Activated naive CD4-positive, alpha-beta T cell treated with anti-CD3 and anti-CD28 coated beads, Interleukin-2, amount 50 U/mL, for 24 hours (primary cell): ENCODE results near the gene MSRB1.
"Not testable (repeated sequence)": the region's sequence is repeated elsewhere in the genome, so short reads cannot be mapped to it uniquely, and the experiment has no call there.

ENCODE experiments used
- H3K27ac Mint-ChIP-seq: one replicate; pipeline ENCODE4 v1.8.0; 2021; ENCODE audit warnings: mild to moderate bottlenecking, mixed read lengths
- H3K27me3 Mint-ChIP-seq: one replicate; pipeline ENCODE4 v1.8.0; 2021; ENCODE audit warnings: mixed read lengths
- H3K36me3 Mint-ChIP-seq: one replicate; pipeline ENCODE4 v1.8.0; 2021; ENCODE audit warnings: mixed read lengths
- H3K4me1 Mint-ChIP-seq: one replicate; pipeline ENCODE4 v1.8.0; 2021; ENCODE audit warnings: mixed read lengths
- H3K4me3 Mint-ChIP-seq: one replicate; pipeline ENCODE4 v1.8.0; 2021; ENCODE audit warnings: mild to moderate bottlenecking, mixed read lengths
- H3K9me3 Mint-ChIP-seq: one replicate; pipeline ENCODE4 v1.8.0; 2021; ENCODE audit warnings: mixed read lengths

The MSRB1 gene

DNA sequence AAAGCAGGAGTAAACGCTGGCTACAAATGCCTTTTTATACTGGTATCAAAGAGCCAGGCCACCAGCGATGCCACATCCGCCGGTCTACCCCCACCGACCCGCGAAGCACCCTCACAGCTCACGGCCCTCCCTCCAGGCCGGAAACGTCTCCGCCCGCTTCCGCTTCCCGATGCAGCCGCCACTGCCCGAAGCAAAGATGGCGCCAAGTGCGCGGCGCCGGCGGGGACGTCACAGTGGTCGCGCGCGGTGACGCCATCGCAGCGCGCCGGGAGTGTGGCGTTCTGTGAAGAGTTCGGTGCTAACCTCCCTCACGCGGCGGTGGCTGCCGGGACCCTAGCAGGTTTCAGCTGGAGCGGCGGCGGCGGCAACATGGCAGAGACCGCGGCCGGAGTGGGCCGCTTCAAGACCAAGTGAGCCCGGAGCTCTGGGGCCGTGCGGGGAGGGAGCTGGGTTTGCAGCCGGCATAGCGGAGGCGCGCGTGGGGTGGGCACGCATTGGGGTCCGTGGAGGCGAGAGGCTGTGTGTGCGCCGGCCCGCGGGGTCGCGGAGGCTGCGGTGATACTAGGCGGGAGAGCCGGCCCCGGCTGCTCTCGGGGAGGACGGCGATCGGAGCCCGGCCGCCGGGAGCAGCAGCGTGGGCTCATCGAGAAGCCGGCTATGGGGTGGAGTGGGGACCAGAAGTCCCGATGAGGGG is 28.9 kb upstream of the MSRB1 start, which contains the start of gene TBL3:
Gene TBL3 (plus strand): TSS at position 258 of the 694 bp plus-strand sequence. CDS start 112 bp downstream, at position 370.
- no peaks in the 10 kb centered on the region for H3K27me3 Mint-ChIP-seq
- peak within 1 kb of the TSS; percentile 98 for H3K4me3 Mint-ChIP-seq
- H3K9me3 Mint-ChIP-seq, result no peaks in the 10 kb centered on the region
- peak within 1 kb of the TSS; percentile 96 for H3K27ac Mint-ChIP-seq
- peaks cover 20% of the 10 kb centered on the region for H3K4me1 Mint-ChIP-seq
- H3K36me3 Mint-ChIP-seq, result peaks cover 6% of the 10 kb centered on the region

DNA sequence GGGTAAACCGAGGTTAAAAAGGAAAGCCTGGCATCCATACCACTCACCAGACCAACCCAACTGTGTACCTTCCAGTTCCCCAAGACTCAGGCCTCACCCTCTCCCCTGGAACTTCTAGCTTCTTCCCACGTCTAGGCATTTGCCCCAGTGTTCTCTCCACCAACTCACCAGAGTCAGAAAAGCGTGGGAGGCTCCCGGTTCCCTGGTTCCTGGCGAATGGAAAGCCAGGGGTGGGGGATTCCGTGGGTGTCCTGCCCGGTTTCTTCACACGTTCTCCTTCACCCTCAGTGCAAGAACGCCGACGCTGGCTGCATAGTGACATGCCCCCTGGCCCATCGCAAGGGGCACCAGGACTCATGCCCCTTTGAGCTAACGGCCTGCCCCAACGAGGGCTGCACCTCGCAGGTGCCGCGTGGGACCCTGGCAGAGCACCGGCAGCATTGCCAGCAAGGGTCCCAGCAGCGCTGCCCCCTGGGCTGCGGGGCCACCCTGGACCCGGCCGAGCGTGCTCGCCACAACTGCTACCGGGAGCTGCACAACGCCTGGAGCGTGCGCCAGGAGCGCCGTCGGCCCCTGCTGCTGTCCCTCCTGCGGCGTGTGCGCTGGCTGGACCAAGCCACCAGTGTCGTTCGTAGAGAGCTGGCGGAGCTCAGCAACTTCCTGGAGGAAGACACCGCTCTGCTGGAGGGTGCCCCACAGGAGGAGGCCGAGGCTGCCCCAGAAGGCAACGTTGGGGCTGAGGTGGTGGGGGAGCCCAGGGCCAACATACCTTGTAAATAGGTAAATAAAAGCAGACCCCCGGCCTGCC is 25.4 kb upstream of the MSRB1 start:
- H3K36me3 Mint-ChIP-seq, result peaks cover 11% of the 10 kb centered on the region
- H3K4me1 Mint-ChIP-seq, result peaks cover 29% of the 10 kb centered on the region
- H3K27ac Mint-ChIP-seq, result no peak overlapping the region
- no peaks in the 10 kb centered on the region for H3K9me3 Mint-ChIP-seq
- H3K4me3 Mint-ChIP-seq, result no peak overlapping the region
- no peaks in the 10 kb centered on the region for H3K27me3 Mint-ChIP-seq

- Mint-ChIP-seq H3K36me3 (peaks cover 18% of the 10 kb centered on the region), H3K27me3 (no peaks in the 10 kb centered on the region), H3K9me3 (no peaks in the 10 kb centered on the region), H3K27ac (peak within 1 kb of the TSS; percentile 95), H3K4me1 (peaks cover 23% of the 10 kb centered on the region), H3K4me3 (peak within 1 kb of the TSS; percentile 94)
Observed at GRCh38 chr16:1966460-1966859, 23.5 kb upstream of the MSRB1 start, which contains the start of gene RNF151. RNF151 (plus strand) TSS chr16:1966856; CDS start chr16:1966882, 26 bp downstream.

DNA sequence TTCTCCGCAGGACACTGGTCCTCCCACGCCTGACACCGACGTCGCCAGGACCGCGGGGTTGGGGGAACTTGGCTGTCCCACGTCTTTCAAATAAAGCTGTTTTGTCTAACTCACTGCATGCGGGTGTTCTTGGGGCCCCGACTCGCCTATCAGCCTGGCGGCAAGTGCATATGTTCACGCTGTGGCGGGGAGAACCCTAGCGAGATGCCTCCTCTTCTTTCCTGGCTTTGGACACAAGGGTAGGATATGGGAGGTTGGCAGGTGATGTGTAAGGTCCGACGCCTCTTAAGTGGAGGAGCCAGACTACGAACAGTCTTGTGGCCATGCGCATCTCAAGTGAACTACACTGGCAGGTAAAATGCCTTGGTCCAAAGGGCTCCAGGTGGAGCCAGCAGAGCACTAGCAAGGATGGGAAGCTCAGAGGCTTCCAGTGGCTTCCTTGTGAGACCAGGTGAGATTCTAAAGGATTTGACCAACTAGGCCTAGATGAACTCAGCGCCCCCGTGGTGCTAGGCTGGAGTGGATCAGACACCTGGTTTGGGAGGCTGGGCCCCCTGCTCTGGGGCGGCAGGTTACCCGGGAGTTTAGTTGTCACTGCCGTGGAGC is 22.5 kb upstream of the MSRB1 start:
- H3K27ac Mint-ChIP-seq, result peak overlapping the region; percentile 95

DNA sequence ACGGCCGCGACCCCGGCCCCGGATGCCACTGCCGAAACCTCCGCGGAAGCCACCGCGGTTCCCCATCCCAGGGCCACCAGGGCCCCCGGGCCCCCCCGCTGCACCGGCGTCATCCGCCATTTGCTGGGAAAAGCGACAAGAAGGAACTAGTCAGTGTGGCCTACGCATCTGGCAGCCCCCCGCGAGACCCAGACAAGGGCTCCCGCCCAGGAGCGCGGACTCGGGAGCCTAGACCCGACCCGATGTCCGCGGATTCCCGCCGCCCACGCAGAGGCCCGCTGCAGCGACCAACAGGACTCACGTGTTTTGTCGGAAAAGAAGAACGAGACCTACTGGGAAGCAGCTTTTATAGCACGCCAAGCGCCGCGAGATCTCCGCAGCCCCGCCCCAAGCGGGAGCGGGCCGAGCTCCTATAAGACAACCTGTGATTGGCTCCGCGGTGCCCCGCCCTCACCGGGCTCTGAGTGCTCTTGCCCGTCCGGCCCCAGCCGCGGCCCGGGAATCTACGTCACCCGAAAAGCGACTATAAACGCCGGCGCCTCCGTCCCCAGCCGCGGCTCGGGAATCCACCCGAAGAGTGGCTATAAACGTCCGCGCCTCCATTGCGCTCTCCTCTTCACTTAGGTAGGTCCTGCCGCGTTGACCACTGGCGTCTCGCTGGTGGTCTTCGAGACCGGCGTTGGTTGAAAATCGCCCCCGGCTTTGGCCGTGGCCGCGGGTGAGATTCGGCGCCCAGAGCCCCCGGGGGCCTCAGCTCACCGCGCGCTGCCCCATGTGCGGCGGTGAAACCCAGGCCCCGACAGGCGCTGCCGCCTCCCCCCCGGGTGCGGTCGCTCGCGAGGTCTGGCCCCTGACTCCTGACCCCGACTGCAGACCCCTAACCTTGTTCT is 21.8 kb upstream of the MSRB1 start, which contains the start of gene RPS2:
Gene RPS2 (minus strand): TSS at position 321 of the 890 bp plus-strand sequence. CDS start 201 bp downstream, at position 120.
- Mint-ChIP-seq H3K27ac (peak within 1 kb of the TSS; percentile 98), H3K4me3 (peak within 1 kb of the TSS; percentile 94), H3K4me1 (peaks cover 31% of the 10 kb centered on the region), H3K9me3 (no peaks in the 10 kb centered on the region), H3K36me3 (peaks cover 22% of the 10 kb centered on the region), H3K27me3 (no peaks in the 10 kb centered on the region)

More for the DNA sequence above, 22.5 kb upstream of the MSRB1 start:
- Mint-ChIP-seq H3K36me3 (peaks cover 22% of the 10 kb centered on the region), H3K27me3 (no peaks in the 10 kb centered on the region), H3K4me1 (peaks cover 25% of the 10 kb centered on the region), H3K4me3 (peak overlapping the region; percentile 94), H3K9me3 (no peaks in the 10 kb centered on the region)

- H3K4me1 Mint-ChIP-seq, result peaks cover 34% of the 10 kb centered on the region
- no peaks in the 10 kb centered on the region for H3K27me3 Mint-ChIP-seq
- H3K27ac Mint-ChIP-seq, result peak overlapping the region; percentile 98
- H3K4me3 Mint-ChIP-seq, result peak overlapping the region; percentile 94
- H3K9me3 Mint-ChIP-seq, result no peaks in the 10 kb centered on the region
- H3K36me3 Mint-ChIP-seq, result peaks cover 22% of the 10 kb centered on the region
Observed at GRCh38 chr16:1963806-1964505, 21.0 kb upstream of the MSRB1 start.

GRCh38 chr16:1962161-1963153 is 19.5 kb upstream of the MSRB1 start:
- Mint-ChIP-seq H3K27ac (peak overlapping the region; percentile 98), H3K4me3 (peak overlapping the region; percentile 94), H3K36me3 (peaks cover 22% of the 10 kb centered on the region), H3K4me1 (peaks cover 34% of the 10 kb centered on the region)
- H3K9me3 Mint-ChIP-seq, H3K27me3 Mint-ChIP-seq: not testable (repeated sequence)

- peaks cover 34% of the 10 kb centered on the region for H3K4me1 Mint-ChIP-seq
- no peaks in the 10 kb centered on the region for H3K27me3 Mint-ChIP-seq
- no peaks in the 10 kb centered on the region for H3K9me3 Mint-ChIP-seq
- H3K36me3 Mint-ChIP-seq, result peaks cover 22% of the 10 kb centered on the region
- H3K27ac Mint-ChIP-seq, result peak overlapping the region; percentile 98
- peak overlapping the region; percentile 94 for H3K4me3 Mint-ChIP-seq
Observed at GRCh38 chr16:1961651-1962067, 18.7 kb upstream of the MSRB1 start.

DNA sequence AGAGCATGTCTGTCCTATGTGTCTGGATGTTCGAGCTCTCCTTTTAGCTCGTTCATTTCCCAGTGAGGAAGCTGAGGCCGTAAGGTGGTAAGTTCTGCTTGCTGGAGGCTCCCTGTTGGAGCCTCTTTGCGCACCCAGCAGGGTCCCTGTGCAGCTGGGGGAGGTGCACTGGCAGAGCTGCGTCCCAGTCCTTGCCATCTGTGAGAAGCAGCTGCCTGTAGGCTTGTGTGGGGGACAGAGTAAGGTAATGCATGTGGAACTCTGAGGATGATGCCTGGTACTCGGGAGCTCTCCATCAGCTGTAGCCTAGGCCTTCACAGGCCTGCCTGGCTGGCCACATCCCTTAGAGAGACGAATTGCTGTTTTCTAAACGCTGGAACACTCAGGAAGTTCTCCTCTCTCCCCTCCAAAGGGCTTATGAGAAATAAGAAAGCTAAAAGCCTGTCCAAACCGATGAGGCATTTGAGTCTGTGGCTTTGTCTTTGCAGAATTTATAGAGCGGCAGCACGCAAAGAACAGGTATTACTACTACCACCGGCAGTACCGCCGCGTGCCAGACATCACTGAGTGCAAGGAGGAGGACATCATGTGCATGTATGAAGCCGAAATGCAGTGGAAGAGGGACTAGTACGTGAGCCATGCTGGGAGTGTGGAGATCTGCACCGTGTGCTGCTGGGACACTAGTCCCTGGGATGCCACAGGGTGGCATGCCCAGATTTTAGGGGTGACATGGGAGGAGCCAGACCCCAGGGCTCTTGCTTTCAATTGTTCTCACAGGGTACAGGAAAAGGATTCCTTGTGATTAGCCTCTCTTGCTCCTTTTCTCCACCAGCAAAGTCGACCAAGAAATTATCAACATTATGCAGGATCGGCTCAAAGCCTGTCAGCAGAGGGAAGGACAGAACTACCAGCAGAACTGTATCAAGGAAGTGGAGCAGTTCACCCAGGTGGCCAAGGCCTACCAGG is 17.9 kb upstream of the MSRB1 start:
- Mint-ChIP-seq H3K36me3 (peaks cover 22% of the 10 kb centered on the region), H3K4me3 (peak overlapping the region; percentile 94), H3K27ac (peak overlapping the region; percentile 92), H3K27me3 (no peaks in the 10 kb centered on the region), H3K9me3 (no peaks in the 10 kb centered on the region), H3K4me1 (peaks cover 34% of the 10 kb centered on the region)

- Mint-ChIP-seq H3K27me3 (no peaks in the 10 kb centered on the region), H3K27ac (peak within 1 kb of the TSS; percentile 92)
Observed at GRCh38 chr16:1959269-1960039, 16.5 kb upstream of the MSRB1 start, which contains the start of gene NDUFB10. NDUFB10 (plus strand) TSS chr16:1959538; CDS start chr16:1959625, 87 bp downstream.

GRCh38 chr16:1958715-1959268 is 15.8 kb upstream of the MSRB1 start:
- peaks cover 28% of the 10 kb centered on the region for H3K4me1 Mint-ChIP-seq
- H3K9me3 Mint-ChIP-seq, result no peaks in the 10 kb centered on the region
- peak overlapping the region; percentile 46 for H3K27ac Mint-ChIP-seq
- H3K27me3 Mint-ChIP-seq, result no peaks in the 10 kb centered on the region
- H3K36me3 Mint-ChIP-seq, result peaks cover 15% of the 10 kb centered on the region
- H3K4me3 Mint-ChIP-seq, result peak overlapping the region; percentile 94

More at GRCh38 chr16:1959269-1960039, 16.5 kb upstream of the MSRB1 start, which contains the start of gene NDUFB10:
- Mint-ChIP-seq H3K36me3 (peaks cover 19% of the 10 kb centered on the region), H3K4me3 (peak within 1 kb of the TSS; percentile 94), H3K9me3 (no peaks in the 10 kb centered on the region), H3K4me1 (peaks cover 28% of the 10 kb centered on the region)

- not testable (repeated sequence) for H3K27ac Mint-ChIP-seq
Observed at GRCh38 chr16:1958143-1958491, 15.1 kb upstream of the MSRB1 start.

More at GRCh38 chr16:1958143-1958491, 15.1 kb upstream of the MSRB1 start:
- not testable (repeated sequence) for H3K4me3 Mint-ChIP-seq, H3K27me3 Mint-ChIP-seq, H3K9me3 Mint-ChIP-seq, H3K36me3 Mint-ChIP-seq
- H3K4me1 Mint-ChIP-seq, result peaks cover 25% of the 10 kb centered on the region
